Measurements from ENCODE around the gene ERRFI1.

Gene ERRFI1

GRCh38 chr1:8011923-8012858 lies 13.9 kb downstream of the ERRFI1 start:
- H3K36me3 Mint-ChIP-seq (ENCODE audit: insufficient read depth), result peaks cover 3% of the 10 kb centered on the region
- no peak overlapping the region for H3K27ac Mint-ChIP-seq
- no peak for ATAC-seq (replicated peaks)
- peaks cover 0 to 14% of the 10 kb centered on the region in 2 donors for H3K27me3 Mint-ChIP-seq
- no peak for DNase-seq
- no peak overlapping the region for H3K4me3 Mint-ChIP-seq
- H3K9me3 Mint-ChIP-seq, result no peaks in the 10 kb centered on the region
- no peaks in the 10 kb centered on the region for H3K4me1 Mint-ChIP-seq (ENCODE audit: low read depth in 2 of 2)

- H3K4me3 Mint-ChIP-seq, result no peak overlapping the region
- no peaks in the 10 kb centered on the region for H3K9me3 Mint-ChIP-seq
- no peaks in the 10 kb centered on the region for H3K4me1 Mint-ChIP-seq (ENCODE audit: low read depth in 2 of 2)
- H3K27ac Mint-ChIP-seq, result no peak overlapping the region
- ATAC-seq (replicated peaks) (no peak), DNase-seq (no peak)
- H3K36me3 Mint-ChIP-seq (ENCODE audit: insufficient read depth), result peaks cover 3% of the 10 kb centered on the region
- peaks cover 0 to 6% of the 10 kb centered on the region in 2 donors for H3K27me3 Mint-ChIP-seq
Observed at GRCh38 chr1:8011016-8011415, 15.1 kb downstream of the ERRFI1 start.

- H3K36me3 Mint-ChIP-seq (ENCODE audit: insufficient read depth), result peaks cover 3% of the 10 kb centered on the region
- no peaks in the 10 kb centered on the region for H3K27me3 Mint-ChIP-seq
- no peak for DNase-seq
- no peak overlapping the region for H3K4me3 Mint-ChIP-seq
- no peak overlapping the region for H3K27ac Mint-ChIP-seq
- no peaks in the 10 kb centered on the region for H3K4me1 Mint-ChIP-seq (ENCODE audit: low read depth in 2 of 2)
- no peaks in the 10 kb centered on the region for H3K9me3 Mint-ChIP-seq
- no peak for ATAC-seq (replicated peaks)
Observed at GRCh38 chr1:8010080-8010664, 15.9 kb downstream of the ERRFI1 start.

- DNase-seq (no peak), ATAC-seq (replicated peaks) (no peak)
- Mint-ChIP-seq H3K9me3 (no peaks in the 10 kb centered on the region), H3K4me1 (ENCODE audit: low read depth in 2 of 2) (no peaks in the 10 kb centered on the region), H3K27ac (no peak overlapping the region), H3K27me3 (no peaks in the 10 kb centered on the region), H3K36me3 (ENCODE audit: insufficient read depth) (peaks cover 3% of the 10 kb centered on the region), H3K4me3 (no peak overlapping the region)
Observed at GRCh38 chr1:8009043-8010002, 16.8 kb downstream of the ERRFI1 start.

GRCh38 chr1:8006037-8006963 lies 19.8 kb downstream of the ERRFI1 start:
- no peaks in the 10 kb centered on the region for H3K4me1 Mint-ChIP-seq (ENCODE audit: low read depth in 2 of 2)
- H3K9me3 Mint-ChIP-seq, result no peaks in the 10 kb centered on the region
- H3K4me3 Mint-ChIP-seq, result no peak overlapping the region
- H3K27ac Mint-ChIP-seq, result no peak overlapping the region
- no peaks in the 10 kb centered on the region for H3K27me3 Mint-ChIP-seq
- H3K36me3 Mint-ChIP-seq (ENCODE audit: insufficient read depth), result peaks cover 3% of the 10 kb centered on the region
- DNase-seq (no peak), ATAC-seq (replicated peaks) (no peak)

- Mint-ChIP-seq H3K4me1 (ENCODE audit: low read depth in 2 of 2) (no peaks in the 10 kb centered on the region), H3K27me3 (no peaks in the 10 kb centered on the region), H3K4me3 (no peak overlapping the region), H3K9me3 (no peaks in the 10 kb centered on the region), H3K36me3 (ENCODE audit: insufficient read depth) (no peaks in the 10 kb centered on the region), H3K27ac (no peak overlapping the region)
- DNase-seq, result no peak
- ATAC-seq (replicated peaks), result no peak
Observed at GRCh38 chr1:8004803-8005573, 21.1 kb downstream of the ERRFI1 start.

GRCh38 chr1:8004113-8004802 lies 21.9 kb downstream of the ERRFI1 start:
- DNase-seq (no peak), ATAC-seq (replicated peaks) (no peak)
- no peaks in the 10 kb centered on the region for H3K27me3 Mint-ChIP-seq
- H3K9me3 Mint-ChIP-seq, result no peaks in the 10 kb centered on the region
- H3K4me3 Mint-ChIP-seq, result no peak overlapping the region
- peaks cover 2% of the 10 kb centered on the region for H3K36me3 Mint-ChIP-seq (ENCODE audit: insufficient read depth)
- H3K4me1 Mint-ChIP-seq (ENCODE audit: low read depth in 2 of 2), result no peaks in the 10 kb centered on the region
- H3K27ac Mint-ChIP-seq, result no peak overlapping the region

- H3K9me3 Mint-ChIP-seq, result no peaks in the 10 kb centered on the region
- no peak overlapping the region for H3K4me3 Mint-ChIP-seq
- DNase-seq (no peak), ATAC-seq (replicated peaks) (no peak)
- no peaks in the 10 kb centered on the region for H3K27me3 Mint-ChIP-seq
- H3K4me1 Mint-ChIP-seq (ENCODE audit: low read depth in 2 of 2), result no peaks in the 10 kb centered on the region
- H3K27ac Mint-ChIP-seq, result no peak overlapping the region
- peaks cover 4% of the 10 kb centered on the region for H3K36me3 Mint-ChIP-seq (ENCODE audit: insufficient read depth)
Observed at GRCh38 chr1:8003438-8004112, 22.5 kb downstream of the ERRFI1 start.

- DNase-seq, result no peak
- H3K27me3 Mint-ChIP-seq, result no peaks in the 10 kb centered on the region
- no peak for ATAC-seq (replicated peaks)
- H3K9me3 Mint-ChIP-seq, result no peaks in the 10 kb centered on the region
- H3K27ac Mint-ChIP-seq, result no peak overlapping the region
- no peaks in the 10 kb centered on the region for H3K4me1 Mint-ChIP-seq (ENCODE audit: low read depth in 2 of 2)
- H3K36me3 Mint-ChIP-seq (ENCODE audit: insufficient read depth), result peaks cover 4% of the 10 kb centered on the region
- no peak overlapping the region for H3K4me3 Mint-ChIP-seq
Observed at GRCh38 chr1:8002921-8003320, 23.2 kb downstream of the ERRFI1 start.

GRCh38 chr1:8002329-8002910 lies 23.7 kb downstream of the ERRFI1 start:
- no peak for ATAC-seq (replicated peaks)
- Mint-ChIP-seq H3K27ac (no peak overlapping the region), H3K27me3 (no peaks in the 10 kb centered on the region), H3K9me3 (no peaks in the 10 kb centered on the region), H3K36me3 (ENCODE audit: insufficient read depth) (peaks cover 6% of the 10 kb centered on the region), H3K4me1 (ENCODE audit: low read depth in 2 of 2) (no peaks in the 10 kb centered on the region), H3K4me3 (no peak overlapping the region)
- DNase-seq, result no peak

- Mint-ChIP-seq H3K4me1 (ENCODE audit: low read depth in 2 of 2) (peaks cover 0 to 4% of the 10 kb centered on the region in 2 donors), H3K27ac (no peak overlapping the region)
Observed at GRCh38 chr1:7995437-7995836, 30.7 kb downstream of the ERRFI1 start.

More at GRCh38 chr1:7995437-7995836, 30.7 kb downstream of the ERRFI1 start:
- DNase-seq, result no peak
- peaks cover 2 to 5% of the 10 kb centered on the region in 2 donors for H3K9me3 Mint-ChIP-seq
- no peak overlapping the region for H3K4me3 Mint-ChIP-seq
- no peak for ATAC-seq (replicated peaks)
- no peaks in the 10 kb centered on the region for H3K27me3 Mint-ChIP-seq
- H3K36me3 Mint-ChIP-seq (ENCODE audit: insufficient read depth), result peaks cover 16% of the 10 kb centered on the region
